ENCODE results near the gene GHSR. TPM values are rescaled to one million over a fixed set of nuclear protein-coding genes. Genes with fewer than 3 reads are reported as not detected.

The GHSR gene
- total RNA-seq, 4 donors from 2014 or later = not detected

DNA sequence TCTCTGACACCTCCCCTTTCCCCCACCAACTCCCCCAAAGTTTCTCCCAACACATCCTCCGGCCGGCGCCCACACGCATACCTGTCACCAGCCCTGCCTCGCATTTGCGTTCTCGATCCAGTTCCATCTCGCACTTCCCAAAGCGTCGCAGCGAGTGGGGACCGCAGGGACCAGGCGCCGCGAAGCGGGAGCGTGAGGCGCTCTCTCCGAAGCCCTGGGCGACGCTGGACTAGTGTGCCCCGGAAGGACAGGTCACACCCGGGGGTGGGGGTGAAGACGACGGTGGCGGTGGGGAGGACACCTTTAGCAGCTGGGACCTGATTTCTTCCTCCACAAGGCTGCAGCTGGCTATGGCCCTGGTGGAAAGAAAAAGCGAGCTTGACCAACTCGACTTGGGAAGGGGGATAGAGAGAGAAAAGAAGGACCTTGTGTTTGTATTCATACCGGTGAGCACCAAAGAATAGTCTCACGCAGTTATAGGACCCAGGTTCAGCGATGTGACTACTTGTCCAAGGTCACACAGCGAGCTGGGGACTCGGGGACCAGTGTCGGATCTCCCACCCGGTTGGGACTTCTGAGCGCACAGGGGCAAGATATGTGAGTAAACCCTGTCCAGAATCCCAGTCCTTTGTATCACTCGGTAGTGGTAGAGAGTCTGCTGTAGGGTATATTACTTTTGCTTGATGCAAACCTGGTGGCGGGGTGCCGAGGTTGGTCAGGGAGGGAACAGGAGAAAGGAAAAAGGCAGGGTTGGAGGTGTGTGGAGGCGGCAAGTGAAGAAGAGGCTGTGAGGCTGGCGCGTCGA, 607 bp upstream of the GHSR start:
- no peaks in the 10 kb centered on the region for H3K9me3 ChIP-seq
- no peak overlapping the region for H3K27ac ChIP-seq
- no peak for DNase-seq
- H3K27me3 ChIP-seq = peaks cover 0 to 27% of the 10 kb centered on the region in 2 donors
- no peaks in the 10 kb centered on the region for H3K36me3 ChIP-seq
- peaks cover 0 to 13% (median 0%) of the 10 kb centered on the region in 4 donors for H3K4me1 ChIP-seq
- H3K4me3 ChIP-seq = no peak overlapping the region
- TF ChIP-seq POLR2A (IDR thresholded peaks at IDR 0.05) (no peak), CTCF (IDR thresholded peaks at IDR 0.05) (no peak)

GRCh38 chr3:172446198-172446597, 2.1 kb downstream of the GHSR start:
- no peak for DNase-seq
- Histone ChIP-seq H3K4me1 (peaks cover 0 to 13% (median 0%) of the 10 kb centered on the region in 4 donors), H3K27me3 (peaks cover 0 to 27% of the 10 kb centered on the region in 2 donors), H3K36me3 (no peaks in the 10 kb centered on the region), H3K4me3 (no peak overlapping the region), H3K9me3 (no peaks in the 10 kb centered on the region), H3K27ac (no peak overlapping the region)
- TF ChIP-seq POLR2A (IDR thresholded peaks at IDR 0.05) (no peak), CTCF (IDR thresholded peaks at IDR 0.05) (no peak)

- DNase-seq = no peak
- no peaks in the 10 kb centered on the region for H3K36me3 ChIP-seq
- H3K27ac ChIP-seq = no peak overlapping the region
- no peak for TF ChIP-seq CTCF (IDR thresholded peaks at IDR 0.05)
- TF ChIP-seq POLR2A (IDR thresholded peaks at IDR 0.05) = no peak
- no peak overlapping the region for H3K4me3 ChIP-seq
- no peaks in the 10 kb centered on the region for H3K9me3 ChIP-seq
- peaks cover 0 to 27% of the 10 kb centered on the region in 2 donors for H3K27me3 ChIP-seq
- H3K4me1 ChIP-seq = peaks cover 0 to 13% (median 0%) of the 10 kb centered on the region in 4 donors
Observed at GRCh38 chr3:172444821-172445220, 3.4 kb downstream of the GHSR start.

- Histone ChIP-seq H3K4me3 (no peak overlapping the region), H3K4me1 (no peaks in the 10 kb centered on the region), H3K27me3 (peaks cover 0 to 7% of the 10 kb centered on the region in 2 donors), H3K27ac (no peak overlapping the region), H3K36me3 (no peaks in the 10 kb centered on the region), H3K9me3 (no peaks in the 10 kb centered on the region)
- no peak for TF ChIP-seq POLR2A (IDR thresholded peaks at IDR 0.05)
- no peak for TF ChIP-seq CTCF (IDR thresholded peaks at IDR 0.05)
- DNase-seq = no peak
Observed at GRCh38 chr3:172442606-172443005, 5.7 kb downstream of the GHSR start.

DNA sequence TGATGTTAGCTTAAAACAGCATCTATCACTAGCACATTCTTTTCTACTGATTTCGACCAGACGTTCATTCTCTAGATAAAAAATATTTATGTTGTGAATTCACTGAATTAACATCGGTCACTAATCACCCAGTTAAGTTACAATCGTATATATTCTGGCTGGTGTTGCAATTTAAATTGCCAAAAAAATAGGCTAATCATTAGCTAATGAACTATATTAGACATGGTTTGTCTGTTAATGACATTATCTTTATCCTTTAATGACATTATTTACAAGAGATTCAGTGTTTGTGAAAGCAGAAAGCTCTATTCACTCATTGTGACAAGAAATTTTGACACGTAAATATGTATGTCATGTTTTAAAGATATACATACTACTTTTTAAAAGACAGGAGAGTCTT, 6.7 kb downstream of the GHSR start:
- DNase-seq = no peak
- TF ChIP-seq POLR2A (IDR thresholded peaks at IDR 0.05) (no peak), CTCF (IDR thresholded peaks at IDR 0.05) (no peak)
- H3K9me3 ChIP-seq = no peaks in the 10 kb centered on the region

More for the DNA sequence above, 6.7 kb downstream of the GHSR start:
- Histone ChIP-seq H3K27me3 (no peaks in the 10 kb centered on the region), H3K4me3 (no peak overlapping the region), H3K27ac (no peak overlapping the region), H3K4me1 (no peaks in the 10 kb centered on the region), H3K36me3 (no peaks in the 10 kb centered on the region)

All from Peyer's patch (tissue), 4 donors.